ENCODE data around the gene KSR1. TPM values are rescaled to one million over a fixed set of nuclear protein-coding genes. Genes with fewer than 3 reads are reported as not detected.

The KSR1 gene
- total RNA-seq, 1 donor from 2014 or later = 40.3 TPM

GRCh38 chr17:27616414-27616813 lies 160.2 kb downstream of the KSR1 start:
- Histone ChIP-seq H3K4me3 (no peak overlapping the region), H3K36me3 (peaks cover 0 to 67% of the 10 kb centered on the region in 2 donors), H3K27ac (no peak overlapping the region), H3K4me1 (no peaks in the 10 kb centered on the region), H3K9me3 (no peaks in the 10 kb centered on the region), H3K27me3 (no peaks in the 10 kb centered on the region)
- TF ChIP-seq POLR2AphosphoS5 (IDR thresholded peaks at IDR 0.05; ENCODE audit: insufficient read depth in 1 of 2, low read depth in 1 of 2) (no peak), CTCF (IDR thresholded peaks at IDR 0.05) (no peak), POLR2A (IDR thresholded peaks at IDR 0.05) (no peak)
- intact Hi-C loops (cut with DNase I) = no loop called here
- DNase-seq (ENCODE audit: extremely low spot score in 2 of 2) = no peak

GRCh38 chr17:27618417-27618816 lies 162.2 kb downstream of the KSR1 start:
- intact Hi-C loops (cut with DNase I) = no loop called here
- H3K9me3 ChIP-seq = no peaks in the 10 kb centered on the region
- H3K27me3 ChIP-seq = no peaks in the 10 kb centered on the region
- TF ChIP-seq CTCF (IDR thresholded peaks at IDR 0.05) (no peak), POLR2A (IDR thresholded peaks at IDR 0.05) (no peak), POLR2AphosphoS5 (IDR thresholded peaks at IDR 0.05; ENCODE audit: insufficient read depth in 1 of 2, low read depth in 1 of 2) (no peak)
- no peak overlapping the region for H3K4me3 ChIP-seq
- no peaks in the 10 kb centered on the region for H3K4me1 ChIP-seq
- no peak for DNase-seq (ENCODE audit: extremely low spot score in 2 of 2)
- H3K36me3 ChIP-seq = peaks cover 0 to 75% of the 10 kb centered on the region in 2 donors
- no peak overlapping the region for H3K27ac ChIP-seq

GRCh38 chr17:27620721-27621120 lies 164.5 kb downstream of the KSR1 start:
- Histone ChIP-seq H3K27ac (no peak overlapping the region), H3K36me3 (peaks cover 0 to 72% of the 10 kb centered on the region in 2 donors), H3K9me3 (no peaks in the 10 kb centered on the region), H3K4me1 (no peaks in the 10 kb centered on the region), H3K4me3 (no peak overlapping the region), H3K27me3 (no peaks in the 10 kb centered on the region)
- intact Hi-C loops (cut with DNase I) = no loop called here
- no peak for DNase-seq (ENCODE audit: extremely low spot score in 2 of 2)
- TF ChIP-seq CTCF (IDR thresholded peaks at IDR 0.05) (no peak), POLR2A (IDR thresholded peaks at IDR 0.05) (no peak), POLR2AphosphoS5 (IDR thresholded peaks at IDR 0.05; ENCODE audit: insufficient read depth in 1 of 2, low read depth in 1 of 2) (no peak)

- Histone ChIP-seq H3K27ac (no peak overlapping the region), H3K36me3 (peaks cover 0 to 68% of the 10 kb centered on the region in 2 donors), H3K4me3 (no peak overlapping the region), H3K27me3 (no peaks in the 10 kb centered on the region), H3K4me1 (no peaks in the 10 kb centered on the region), H3K9me3 (no peaks in the 10 kb centered on the region)
- no peak for DNase-seq (ENCODE audit: extremely low spot score in 2 of 2)
- intact Hi-C loops (cut with DNase I) = no loop called here
- TF ChIP-seq POLR2A (IDR thresholded peaks at IDR 0.05) (no peak), POLR2AphosphoS5 (IDR thresholded peaks at IDR 0.05; ENCODE audit: insufficient read depth in 1 of 2, low read depth in 1 of 2) (no peak)
Observed at GRCh38 chr17:27621536-27621935, 165.3 kb downstream of the KSR1 start.

GRCh38 chr17:27621942-27622559 lies 165.8 kb downstream of the KSR1 start:
- no peak overlapping the region for H3K27ac ChIP-seq
- no peaks in the 10 kb centered on the region for H3K4me1 ChIP-seq
- H3K9me3 ChIP-seq = no peaks in the 10 kb centered on the region
- no peak overlapping the region for H3K4me3 ChIP-seq
- no peak for DNase-seq (ENCODE audit: extremely low spot score in 2 of 2)
- TF ChIP-seq CTCF (IDR thresholded peaks at IDR 0.05) (no peak), POLR2A (IDR thresholded peaks at IDR 0.05) (no peak), POLR2AphosphoS5 (IDR thresholded peaks at IDR 0.05; ENCODE audit: insufficient read depth in 1 of 2, low read depth in 1 of 2) (no peak)
- peaks cover 0 to 62% of the 10 kb centered on the region in 2 donors for H3K36me3 ChIP-seq
- intact Hi-C loops (cut with DNase I) = no loop called here
- no peaks in the 10 kb centered on the region for H3K27me3 ChIP-seq

Measured in vagina (tissue), 2 donors.